RWPE2 (cell line): Measurements from ENCODE around the gene RFX2.

Experiments used
- ATAC-seq: fragments of 200-7000 bp; cut with Tn5 transposase; 3 replicates; pipeline ENCODE4 v1.9.1; 2021; ENCODE audit warnings: low read depth
- DNase-seq: peaks from one replicate; pipeline ENCODE4 v3.0.0-alpha.2; 2020; ENCODE audit warnings: low spot score
- H3K27ac ChIP-seq: fragments of 450-650 bp; 2 replicates; pipeline ENCODE4 v1.5.1; 2017; ENCODE audit warnings: mild to moderate bottlenecking; ENCODE audit not compliant: poor library complexity, severe bottlenecking
- H3K27me3 ChIP-seq: fragments of 250-450 bp; sonication (Bioruptor Pico); 2 replicates; pipeline ENCODE4 v1.5.1; 2021; ENCODE audit warnings: mild to moderate bottlenecking, moderate library complexity; ENCODE audit not compliant: insufficient read depth, poor library complexity, severe bottlenecking
- H3K36me3 ChIP-seq: fragments of 250-450 bp; sonication (Bioruptor Pico); 2 replicates; pipeline ENCODE4 v1.5.1; 2020; ENCODE audit warnings: low read depth, mild to moderate bottlenecking, moderate library complexity
- H3K4me1 ChIP-seq: fragments of 250-450 bp; sonication (Bioruptor Pico); 2 replicates; pipeline ENCODE4 v1.5.1; 2021; ENCODE audit warnings: mild to moderate bottlenecking, moderate library complexity; ENCODE audit not compliant: insufficient read depth, poor library complexity, severe bottlenecking
- H3K4me3 ChIP-seq: fragments of 250-450 bp; sonication (Bioruptor Pico); 2 replicates; pipeline ENCODE4 v1.5.1; 2021; ENCODE audit warnings: mild to moderate bottlenecking, moderate library complexity; ENCODE audit not compliant: severe bottlenecking
- H3K9me3 ChIP-seq: fragments of 250-450 bp; sonication (Bioruptor Pico); 2 replicates; pipeline ENCODE4 v1.5.1; 2021; ENCODE audit warnings: mild to moderate bottlenecking, moderate library complexity; ENCODE audit not compliant: severe bottlenecking
- CTCF ChIP-seq: fragments of 450-650 bp; IDR thresholded peaks from one replicate; pipeline ENCODE4 v1.5.1; 2017; ENCODE audit warnings: mild to moderate bottlenecking, moderate library complexity; ENCODE audit not compliant: poor library complexity, severe bottlenecking

The RFX2 gene

GRCh38 chr19:5996102-5996501 lies 114.2 kb downstream of the RFX2 start:
- Histone ChIP-seq H3K27me3 (no peaks in the 10 kb centered on the region), H3K36me3 (peaks cover 15% of the 10 kb centered on the region), H3K4me1 (no peaks in the 10 kb centered on the region), H3K9me3 (no peaks in the 10 kb centered on the region), H3K27ac (no peak overlapping the region), H3K4me3 (no peak overlapping the region)
- no peak for DNase-seq
- TF ChIP-seq CTCF: no peak
- ATAC-seq: no peak

- TF ChIP-seq CTCF: no peak
- H3K4me1 ChIP-seq: no peaks in the 10 kb centered on the region
- H3K27me3 ChIP-seq: no peaks in the 10 kb centered on the region
Measured at GRCh38 chr19:5995606-5996005, 114.7 kb downstream of the RFX2 start.

GRCh38 chr19:5994405-5995165 lies 115.7 kb downstream of the RFX2 start:
- H3K4me1 ChIP-seq: no peaks in the 10 kb centered on the region
- no peak for TF ChIP-seq CTCF
- no peak overlapping the region for H3K27ac ChIP-seq
- no peak overlapping the region for H3K4me3 ChIP-seq
- H3K36me3 ChIP-seq: peaks cover 6% of the 10 kb centered on the region; the same call in 1 of the 2 replicates
- H3K27me3 ChIP-seq: no peaks in the 10 kb centered on the region
- DNase-seq: no peak
- no peak for ATAC-seq
- H3K9me3 ChIP-seq: no peaks in the 10 kb centered on the region

More at GRCh38 chr19:5995606-5996005, 114.7 kb downstream of the RFX2 start:
- ATAC-seq: no peak
- H3K27ac ChIP-seq: no peak overlapping the region
- H3K4me3 ChIP-seq: no peak overlapping the region
- H3K36me3 ChIP-seq: peaks cover 12% of the 10 kb centered on the region
- no peaks in the 10 kb centered on the region for H3K9me3 ChIP-seq
- DNase-seq: no peak

- ATAC-seq (no peak), DNase-seq (no peak)
- Histone ChIP-seq H3K4me1 (no peaks in the 10 kb centered on the region), H3K9me3 (no peaks in the 10 kb centered on the region), H3K4me3 (no peak overlapping the region), H3K27me3 (no peaks in the 10 kb centered on the region), H3K27ac (no peak overlapping the region), H3K36me3 (peaks cover 6% of the 10 kb centered on the region; the same call in 1 of the 2 replicates)
- TF ChIP-seq CTCF: no peak
Measured at GRCh38 chr19:5993648-5994358, 116.5 kb downstream of the RFX2 start.

- H3K4me3 ChIP-seq: no peak overlapping the region
- no peaks in the 10 kb centered on the region for H3K27me3 ChIP-seq
- H3K36me3 ChIP-seq: peaks cover 6% of the 10 kb centered on the region; the same call in 1 of the 2 replicates
- ATAC-seq (no peak), DNase-seq (no peak)
- TF ChIP-seq CTCF: no peak
- no peaks in the 10 kb centered on the region for H3K4me1 ChIP-seq
- H3K27ac ChIP-seq: no peak overlapping the region
- no peaks in the 10 kb centered on the region for H3K9me3 ChIP-seq
Measured at GRCh38 chr19:5993201-5993600, 117.1 kb downstream of the RFX2 start.
